NOMO-1 (cell line): ENCODE results near the gene PLA2G6.
"Not testable (repeated sequence)": the region's sequence is repeated elsewhere in the genome, so short reads cannot be mapped to it uniquely, and the experiment has no call there.

Experiments
- DNase-seq, 2 experiments: peaks; one replicate each; lab custom pipeline; 2025; ENCODE audit not compliant: unreplicated experiment in 2 of 2; lab: John Stamatoyannopoulos, UW

PLA2G6 gene

DNA sequence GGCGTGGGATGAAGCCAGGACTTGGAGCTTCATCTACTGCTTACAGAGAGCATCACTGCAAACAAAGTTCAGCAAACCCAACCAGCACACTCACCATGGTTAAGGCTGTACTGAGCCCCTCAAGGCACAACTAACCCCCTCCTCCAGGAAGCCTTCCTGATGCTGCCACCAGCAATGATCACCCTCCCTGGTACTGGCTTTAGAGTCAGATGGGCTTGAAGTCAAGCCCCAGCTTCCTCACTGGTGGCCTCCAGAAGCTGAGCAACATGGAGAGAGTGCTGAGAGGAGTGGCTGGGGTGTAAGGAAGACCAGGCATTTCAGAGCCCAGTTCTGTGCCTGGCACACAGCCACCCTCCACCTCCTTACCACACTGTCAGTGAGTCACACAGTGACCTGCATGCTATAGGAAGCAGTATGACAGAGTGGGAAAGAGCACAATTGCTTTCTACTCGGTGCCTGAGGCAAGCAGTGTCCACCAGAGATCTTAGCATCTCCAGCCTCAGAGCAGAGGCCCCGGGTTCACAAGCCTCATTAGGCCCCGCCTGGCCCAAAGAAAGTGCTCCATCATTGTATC, 46.4 kb downstream of the PLA2G6 start:
- no peak for DNase-seq

DNA sequence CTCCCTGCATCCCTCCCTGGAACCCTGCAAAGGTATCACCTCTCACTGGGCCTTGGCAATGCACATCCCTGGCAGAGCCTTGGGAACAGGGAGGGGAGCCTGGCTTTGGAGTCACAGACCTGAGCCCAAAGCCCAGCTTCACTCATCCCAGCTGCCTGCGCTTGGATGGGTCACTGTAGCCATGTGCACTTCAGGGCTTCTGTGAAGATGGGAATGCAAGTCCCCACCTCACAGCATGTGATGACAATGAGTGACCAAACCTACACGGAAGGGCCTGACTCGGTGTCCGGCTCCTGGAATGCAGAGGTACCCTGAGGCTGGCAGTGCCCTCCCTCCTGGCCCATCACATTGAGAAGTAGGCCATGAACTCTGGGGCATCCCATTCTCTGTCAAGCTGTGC, 48.3 kb downstream of the PLA2G6 start:
- no peak for DNase-seq

- DNase-seq, result no peak
Measured at GRCh38 chr22:38132794-38133193, 48.8 kb downstream of the PLA2G6 start.

DNA sequence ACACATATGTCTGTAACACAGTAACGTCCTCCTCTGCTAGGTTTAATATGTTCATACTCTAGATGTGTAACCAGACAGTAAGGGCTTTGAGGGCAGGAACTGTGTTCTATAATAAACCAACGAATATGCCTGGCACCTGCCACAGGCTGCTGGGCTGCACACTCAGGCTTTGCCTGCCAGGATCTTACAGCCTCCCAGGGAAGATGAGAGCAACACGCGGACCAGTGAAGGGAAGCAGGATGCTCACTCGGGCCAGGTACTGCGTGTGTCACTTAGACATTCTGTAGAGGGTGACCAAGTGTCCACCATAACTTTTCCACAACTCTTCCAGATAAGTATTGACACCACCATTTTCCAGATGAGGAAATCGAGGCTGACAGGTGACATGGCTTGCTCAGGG, 49.5 kb downstream of the PLA2G6 start:
- no peak for DNase-seq

DNA sequence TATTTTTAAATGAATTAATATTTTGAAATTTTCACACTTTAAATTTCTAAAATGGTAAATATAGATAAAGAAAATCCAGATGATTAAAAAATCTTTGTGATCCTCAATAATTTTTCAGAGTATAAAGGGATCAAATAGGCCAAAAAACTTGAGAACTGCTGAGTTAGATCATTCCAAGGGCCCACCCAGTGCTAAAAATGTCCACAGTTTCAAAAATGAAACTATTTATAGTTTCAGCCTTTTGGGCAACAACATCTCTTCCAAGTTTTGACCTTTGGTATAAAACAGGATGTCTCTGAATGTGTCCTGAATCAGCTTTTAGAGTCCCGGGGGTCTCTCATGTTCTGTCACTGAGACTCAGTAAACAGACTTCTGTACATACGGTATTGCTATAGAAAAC, 50.2 kb downstream of the PLA2G6 start:
- DNase-seq, result no peak

DNA sequence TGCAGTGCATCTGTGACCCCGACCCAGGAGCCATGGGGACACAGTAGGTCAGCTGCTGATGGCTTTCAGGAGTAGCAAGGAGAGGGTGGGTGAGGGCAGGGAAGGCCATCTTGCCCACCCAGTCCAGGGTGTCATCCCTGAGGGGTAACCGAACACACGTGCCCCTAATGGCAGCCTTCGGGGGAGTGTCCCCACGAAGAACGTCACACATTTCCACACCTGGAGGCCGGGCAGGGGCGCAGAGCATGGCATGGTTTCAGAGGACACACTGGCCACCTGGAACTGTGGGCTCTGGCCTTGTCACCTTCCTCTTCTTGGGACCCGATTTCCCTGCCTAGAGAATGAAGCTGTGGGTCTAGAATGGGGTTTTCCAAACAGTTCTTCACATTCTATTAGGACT, 51.8 kb downstream of the PLA2G6 start:
- DNase-seq, result no peak

GRCh38 chr22:38129021-38129420, 52.6 kb downstream of the PLA2G6 start:
- no peak for DNase-seq

- no peak for DNase-seq
Measured at GRCh38 chr22:38127869-38128268, 53.8 kb downstream of the PLA2G6 start.

- DNase-seq, result no peak
Measured at GRCh38 chr22:38126928-38127668, 54.5 kb downstream of the PLA2G6 start.

GRCh38 chr22:38125751-38126201, 55.9 kb downstream of the PLA2G6 start:
- DNase-seq, result no peak

DNA sequence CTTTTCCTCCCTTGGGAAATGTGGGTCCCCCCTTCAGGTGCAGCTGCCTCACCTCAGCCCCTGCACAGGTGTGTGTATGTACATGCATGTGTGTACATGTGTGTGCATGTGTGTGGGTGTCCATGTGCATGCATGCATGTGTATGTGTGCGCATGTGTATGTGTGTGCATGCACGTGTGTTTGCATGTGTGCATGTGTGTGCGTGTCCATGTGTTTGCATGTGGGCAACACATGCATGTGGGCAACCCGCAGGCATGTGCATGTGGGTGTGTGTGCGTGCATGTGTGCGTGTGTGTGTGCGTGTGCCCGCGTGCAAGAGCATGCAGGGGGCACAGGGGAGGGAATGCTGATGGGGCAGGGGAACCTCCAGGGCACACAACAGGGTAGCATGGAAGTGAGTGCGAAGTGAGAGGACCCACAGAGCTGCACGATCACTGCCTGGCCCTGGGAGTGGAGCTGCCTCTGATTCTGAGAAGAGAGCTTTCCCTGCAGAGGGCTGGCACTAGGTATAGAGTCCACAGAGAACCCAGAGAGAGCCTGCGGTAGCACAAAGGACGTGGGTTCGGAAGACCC, 56.5 kb downstream of the PLA2G6 start:
- DNase-seq, result no peak

GRCh38 chr22:38124236-38124974, 57.2 kb downstream of the PLA2G6 start:
- DNase-seq, result no peak

DNA sequence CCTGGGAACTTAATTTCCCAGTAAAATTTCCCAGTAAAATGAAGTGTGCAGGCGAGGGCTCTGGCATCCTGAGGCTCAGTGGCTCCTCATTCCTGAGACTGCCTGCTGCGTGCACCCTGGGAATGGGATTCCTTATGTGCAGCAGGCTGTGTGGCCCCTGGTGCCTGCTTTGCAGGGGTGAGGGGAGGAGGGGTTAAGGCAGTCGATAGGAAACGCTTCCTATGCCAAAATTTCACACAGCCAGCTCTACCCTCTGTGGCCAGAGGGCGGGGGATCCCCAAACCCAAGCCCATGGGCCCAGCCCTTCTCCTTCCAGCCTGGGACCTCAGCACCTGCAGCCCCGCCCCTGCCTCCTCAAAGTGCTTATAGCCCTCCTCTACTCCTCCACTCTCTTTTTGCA, 59.0 kb downstream of the PLA2G6 start:
- no peak for DNase-seq

- DNase-seq, result no peak
Measured at GRCh38 chr22:38120359-38121110, 61.1 kb downstream of the PLA2G6 start.

- not testable (repeated sequence) for DNase-seq
Measured at GRCh38 chr22:38118747-38119146, 62.9 kb downstream of the PLA2G6 start.

DNA sequence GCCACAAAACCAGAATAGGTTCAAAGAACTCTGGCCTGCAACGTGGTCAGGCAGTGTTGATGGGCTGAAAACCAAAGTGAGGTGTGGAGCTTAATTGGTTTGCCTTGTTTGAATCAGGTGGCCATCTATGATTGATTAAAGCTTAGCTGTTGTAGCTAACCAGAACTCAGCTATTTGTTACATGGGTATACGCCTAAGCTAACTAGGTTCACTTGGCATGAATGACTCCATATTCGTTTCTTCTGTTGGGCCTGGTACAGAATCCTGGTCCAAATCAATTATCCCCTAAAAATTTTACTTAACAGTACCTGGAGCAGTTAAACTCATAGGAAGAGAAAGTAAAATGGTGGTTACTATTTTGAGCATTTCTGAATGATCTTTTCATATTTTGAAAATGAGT, 63.4 kb downstream of the PLA2G6 start:
- DNase-seq, result no peak

GRCh38 chr22:38117556-38117955, 64.1 kb downstream of the PLA2G6 start:
- not testable (repeated sequence) for DNase-seq

- no peak for DNase-seq
Measured at GRCh38 chr22:38115423-38116205, 66.0 kb downstream of the PLA2G6 start.

DNA sequence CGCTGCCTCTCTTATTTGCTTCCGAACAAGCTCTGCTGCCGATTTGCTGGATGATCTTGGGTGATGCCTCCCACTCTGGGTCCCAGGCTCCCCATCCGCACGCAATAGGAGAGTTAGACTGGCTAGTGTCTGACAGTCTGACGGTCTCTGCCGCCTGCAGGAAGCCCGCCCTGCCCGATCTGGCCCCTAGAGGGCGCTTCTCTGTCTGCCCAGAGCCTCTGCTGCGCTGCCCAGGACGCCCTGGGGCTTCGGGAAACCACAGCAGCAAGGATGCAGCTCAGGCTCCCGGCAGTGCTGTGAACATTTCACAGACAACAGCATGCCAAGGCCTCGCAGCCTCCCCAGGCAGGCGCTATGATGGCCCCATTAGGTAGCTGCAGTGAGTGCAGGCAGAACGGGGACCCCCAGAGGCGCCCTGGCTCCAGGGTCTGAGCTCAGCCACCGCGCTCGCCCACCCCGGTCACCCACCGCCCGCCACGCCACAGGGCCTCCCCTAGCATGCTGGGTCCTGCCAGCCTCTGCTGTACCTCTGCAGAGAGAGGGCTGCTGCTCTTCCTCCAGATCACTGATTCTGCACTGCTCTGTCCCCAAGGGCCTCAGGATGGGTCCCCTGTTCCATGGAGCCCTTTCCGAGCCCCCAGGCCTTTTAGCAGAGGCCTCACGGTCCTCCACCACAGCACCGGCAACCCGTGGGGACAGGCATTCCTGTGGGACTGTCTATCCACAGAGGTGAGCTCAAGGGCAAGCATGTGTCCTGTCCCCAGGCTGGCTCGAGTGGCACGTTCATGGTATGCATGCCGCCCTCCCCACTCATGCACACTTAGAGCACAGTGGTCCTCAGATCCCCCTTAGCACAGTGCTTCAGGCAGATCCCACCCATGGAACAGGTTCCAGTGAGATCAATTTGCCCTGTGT, 66.9 kb downstream of the PLA2G6 start:
- DNase-seq, result peak; percentile 48 to 54
